NOMO-1 (cell line): ENCODE data around the gene CRLF1.
A peak's percentile ranks its signal among the peaks of the same experiment; 100 is the strongest.
"Not testable (repeated sequence)": the region's sequence is repeated elsewhere in the genome, so short reads cannot be mapped to it uniquely, and the experiment has no call there.

Experiments
- DNase-seq, 2 experiments: peaks; one replicate each; lab custom pipeline; 2025; ENCODE audit not compliant: unreplicated experiment in 2 of 2; lab: John Stamatoyannopoulos, UW

Gene CRLF1

GRCh38 chr19:18609717-18610051, 3.1 kb upstream of the CRLF1 start:
- DNase-seq = no peak

DNA sequence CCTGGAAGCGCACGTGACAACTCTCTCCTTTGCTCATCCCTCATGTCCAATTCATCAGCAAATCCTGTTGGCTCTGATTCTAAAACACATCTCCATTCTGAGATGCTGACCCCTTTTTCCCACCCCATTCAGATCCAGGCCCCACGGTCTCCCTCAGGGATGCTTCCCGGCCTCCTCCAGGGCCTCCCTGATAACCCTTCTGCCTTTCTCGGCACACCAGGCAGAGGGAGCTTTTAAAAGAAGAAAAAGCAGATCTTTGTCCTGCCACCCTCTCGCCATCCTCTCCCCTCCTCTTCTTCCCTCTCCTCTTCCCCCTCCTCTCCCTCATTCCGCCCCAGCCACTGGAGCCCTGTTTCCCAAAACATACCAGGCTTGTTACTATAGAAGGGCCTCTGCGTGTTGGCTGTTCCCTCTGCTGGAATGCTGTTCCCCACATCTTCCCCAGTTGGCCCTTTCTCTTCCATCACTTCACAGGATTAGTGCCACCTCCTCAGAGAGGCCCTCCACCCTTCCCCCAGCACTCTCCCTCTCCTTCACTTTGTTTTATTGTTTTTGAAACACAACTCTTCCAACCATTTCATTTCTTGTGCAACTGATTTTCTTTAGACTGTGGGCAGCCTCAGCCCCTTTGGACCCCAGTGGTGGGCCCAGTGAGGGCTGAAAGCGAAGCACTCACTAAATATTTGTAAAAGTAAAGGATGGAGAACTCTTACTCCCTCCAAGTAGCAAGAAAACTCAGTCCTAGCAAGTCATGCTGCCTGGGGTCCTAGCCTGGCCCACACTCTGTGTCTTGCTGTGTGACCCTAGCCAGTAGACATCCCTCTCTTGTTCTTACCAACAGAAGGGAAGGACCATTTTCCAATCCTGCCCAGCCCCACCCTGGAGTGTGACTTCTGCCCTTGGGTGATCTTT, 2.5 kb upstream of the CRLF1 start:
- DNase-seq = no peak

DNA sequence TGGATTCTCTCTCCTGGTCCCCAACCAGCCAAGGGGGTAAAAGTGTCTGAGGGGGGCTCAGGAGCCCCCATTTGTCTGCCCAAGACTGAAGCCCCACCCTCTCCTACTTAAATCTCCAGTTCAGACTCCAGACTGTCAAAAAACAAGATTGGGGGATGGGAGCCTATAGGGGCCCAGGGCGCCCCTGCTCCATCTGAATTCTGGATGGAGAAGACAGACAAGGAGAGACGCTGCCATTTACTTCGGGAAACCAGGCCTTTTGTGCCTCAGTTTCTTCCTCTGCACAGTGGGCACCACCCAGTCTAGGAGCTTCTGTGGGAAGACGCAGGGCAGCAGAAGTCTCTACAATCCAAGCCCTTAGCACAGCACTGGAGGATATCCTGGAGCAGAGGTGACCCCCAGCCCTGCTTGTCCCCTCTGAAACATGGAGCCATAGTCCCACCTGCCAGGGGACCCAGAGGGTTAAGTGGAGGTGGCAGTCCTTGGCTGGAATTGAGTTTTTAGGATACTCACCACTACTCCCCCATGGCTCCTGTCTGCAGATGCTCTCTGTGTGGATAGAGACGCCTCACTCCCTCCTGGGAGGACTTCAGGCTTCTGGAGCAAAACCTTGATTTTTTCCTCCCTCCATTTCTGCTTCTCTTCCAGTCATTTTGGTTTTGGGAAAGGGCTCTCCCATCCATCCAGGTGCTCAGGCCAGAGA, 1.7 kb upstream of the CRLF1 start:
- DNase-seq = no peak

DNA sequence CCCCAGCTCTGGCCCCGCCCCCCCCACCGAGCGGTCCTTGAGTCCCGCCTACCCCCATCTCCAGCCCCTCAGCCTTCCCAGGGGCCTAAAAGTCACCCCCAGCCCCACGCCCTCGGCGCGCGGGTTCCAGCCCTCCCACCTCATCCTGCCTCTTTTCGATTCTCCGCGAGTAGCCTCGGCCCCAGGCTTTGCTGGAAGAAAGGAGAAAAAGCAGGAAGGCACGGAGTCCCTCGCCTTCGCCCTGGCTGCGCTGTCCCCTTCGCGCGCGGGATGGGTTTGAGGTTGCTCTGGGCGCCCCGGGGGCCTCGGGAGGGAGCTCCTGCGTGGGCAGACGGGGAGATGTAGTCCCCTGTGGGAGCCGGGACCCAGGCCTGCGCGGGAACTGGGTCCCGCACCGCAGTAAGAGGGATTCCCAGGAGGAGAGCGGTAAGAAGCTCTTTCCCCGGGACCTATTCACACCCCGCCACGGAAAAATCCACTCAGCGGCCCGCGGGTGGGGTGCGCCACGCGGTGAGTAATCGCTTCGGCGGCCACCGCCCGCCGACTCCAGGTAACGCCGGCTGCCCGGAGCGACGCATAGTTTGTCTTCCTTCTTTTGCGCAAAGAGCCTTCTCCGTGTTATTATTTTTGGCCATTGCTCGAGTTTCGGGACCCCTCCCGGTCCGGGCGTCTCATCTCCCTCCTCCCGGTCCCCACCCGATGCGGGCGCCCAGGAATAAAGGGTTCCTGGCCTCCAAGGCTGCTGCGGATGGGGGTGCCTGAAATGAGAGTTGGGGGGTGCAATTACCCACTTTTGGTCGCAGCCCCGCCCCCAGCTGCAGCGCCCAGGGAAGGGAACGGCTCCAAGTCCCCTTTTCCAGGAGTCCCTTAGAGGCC, 865 bp upstream of the CRLF1 start:
- DNase-seq = no peak

- DNase-seq = no peak
Observed at GRCh38 chr19:18605546-18606280, 886 bp downstream of the CRLF1 start.

DNA sequence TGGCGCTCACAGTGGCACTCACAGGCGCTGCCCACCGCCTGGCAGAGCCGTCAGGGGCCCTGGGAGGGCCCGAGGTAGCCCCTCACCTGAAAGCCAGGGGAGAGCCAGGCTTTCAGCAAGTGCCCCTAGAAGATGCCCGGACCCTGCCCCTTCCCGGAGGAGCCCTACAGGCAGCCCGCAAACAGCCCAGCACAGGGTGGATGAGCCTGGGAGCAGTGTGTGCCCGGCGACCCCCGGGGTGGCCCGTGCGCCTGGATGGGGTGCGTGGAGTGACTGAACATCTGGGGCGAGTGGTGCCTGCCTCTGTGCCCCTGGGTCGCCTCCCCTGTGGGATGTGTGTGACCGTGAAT, 1.4 kb downstream of the CRLF1 start:
- no peak for DNase-seq

- DNase-seq = no peak
Observed at GRCh38 chr19:18604820-18605159, 1.8 kb downstream of the CRLF1 start.

- no peak for DNase-seq
Observed at GRCh38 chr19:18603958-18604819, 2.4 kb downstream of the CRLF1 start.

GRCh38 chr19:18603255-18603957, 3.2 kb downstream of the CRLF1 start:
- DNase-seq = peak; percentile 13 to 15

- no peak for DNase-seq
Observed at GRCh38 chr19:18601875-18602274, 4.7 kb downstream of the CRLF1 start.

DNA sequence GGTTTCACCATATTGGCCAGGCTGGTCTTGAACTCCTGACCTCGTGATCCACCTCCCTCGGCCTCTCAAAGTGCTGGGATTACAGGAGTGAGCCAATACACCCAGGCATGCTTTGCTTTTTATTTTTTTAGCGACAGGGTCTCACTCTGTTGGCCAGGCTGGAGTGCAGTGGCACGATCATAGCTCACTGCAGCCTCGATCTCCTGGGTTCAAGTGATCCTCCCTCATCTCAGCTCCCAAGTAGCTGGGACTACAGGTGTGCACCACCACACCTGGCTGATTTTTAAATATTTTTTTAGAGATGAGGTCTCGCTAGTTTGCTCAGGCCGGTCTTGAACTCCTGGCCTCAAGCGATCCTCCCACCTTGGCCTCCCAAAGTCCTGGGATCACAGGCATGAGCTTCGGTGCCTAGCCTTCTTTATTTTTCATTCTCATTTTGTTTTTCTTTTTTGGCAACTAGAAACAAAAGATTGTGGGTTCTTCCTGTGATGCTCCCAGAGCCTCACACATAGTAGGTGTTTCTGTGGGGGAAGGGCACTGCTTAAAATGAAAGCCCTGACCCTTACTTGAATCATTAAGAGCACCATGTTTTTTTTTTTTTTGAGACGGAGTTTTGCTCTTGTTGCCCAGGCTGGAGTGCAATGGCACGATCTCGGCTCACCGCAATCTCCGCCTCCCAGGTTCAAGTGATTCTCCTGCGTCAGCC, 5.8 kb downstream of the CRLF1 start:
- DNase-seq = not testable (repeated sequence)

DNA sequence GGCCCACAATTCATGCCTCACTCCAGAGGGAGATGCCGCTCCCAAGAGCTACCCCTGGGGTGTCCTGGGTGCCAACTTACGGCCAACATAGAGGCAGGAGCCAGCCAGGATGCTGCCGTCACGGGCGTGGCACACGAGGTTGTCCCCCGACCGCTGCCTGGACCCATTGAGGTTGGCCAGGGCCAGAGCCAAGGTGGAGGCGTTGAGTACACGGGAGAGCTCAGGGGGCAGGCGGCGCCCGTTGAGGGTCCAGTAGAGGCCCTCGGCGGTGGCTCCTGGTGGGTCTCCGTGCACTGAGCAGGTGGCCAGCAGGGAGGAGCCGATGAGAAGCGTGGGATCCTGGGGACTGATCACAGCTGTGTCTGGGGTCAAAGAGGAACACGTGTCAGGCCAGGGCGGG, 7.1 kb downstream of the CRLF1 start:
- no peak for DNase-seq

DNA sequence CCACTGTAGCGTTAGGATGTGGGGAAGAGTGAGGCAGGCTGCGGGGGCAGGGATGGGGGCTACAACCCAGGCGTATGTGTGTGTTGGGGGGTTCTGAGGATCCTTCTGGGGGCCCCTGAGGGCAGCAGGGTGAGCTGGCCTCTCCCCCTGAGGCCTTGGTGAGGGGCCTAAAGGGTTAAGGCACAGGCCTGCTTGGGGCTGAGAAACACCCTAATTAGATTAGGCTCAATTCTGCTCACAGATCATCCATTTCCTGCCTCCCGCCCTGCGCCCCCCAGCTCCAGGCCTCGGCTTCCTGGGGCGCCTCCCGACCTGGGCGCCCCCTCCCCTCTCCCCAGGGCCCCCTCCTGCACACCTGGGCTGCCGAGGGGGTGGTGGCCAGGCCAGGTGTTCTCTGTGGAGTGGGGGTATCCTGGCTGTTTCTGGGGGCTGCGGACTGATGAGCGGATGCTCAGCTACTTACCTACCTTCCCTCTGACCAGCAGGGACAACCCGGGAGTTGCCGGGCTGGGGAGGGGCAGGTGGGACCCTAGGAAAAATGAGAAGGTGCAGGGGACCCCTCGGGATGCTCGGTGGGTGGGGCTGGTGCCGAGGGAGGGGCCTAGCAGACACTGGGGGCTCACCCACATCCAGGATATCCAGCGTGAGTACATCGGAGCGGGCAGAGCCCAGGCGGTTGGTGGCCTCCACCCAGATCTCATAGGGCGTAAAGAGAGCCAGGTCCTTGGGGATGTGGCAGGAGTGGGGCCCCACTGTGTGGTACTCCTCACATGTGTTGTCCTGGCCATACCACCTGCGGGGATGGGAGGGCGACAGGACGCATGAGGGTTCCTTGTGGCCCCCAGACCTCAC, 8.6 kb downstream of the CRLF1 start:
- no peak for DNase-seq

DNA sequence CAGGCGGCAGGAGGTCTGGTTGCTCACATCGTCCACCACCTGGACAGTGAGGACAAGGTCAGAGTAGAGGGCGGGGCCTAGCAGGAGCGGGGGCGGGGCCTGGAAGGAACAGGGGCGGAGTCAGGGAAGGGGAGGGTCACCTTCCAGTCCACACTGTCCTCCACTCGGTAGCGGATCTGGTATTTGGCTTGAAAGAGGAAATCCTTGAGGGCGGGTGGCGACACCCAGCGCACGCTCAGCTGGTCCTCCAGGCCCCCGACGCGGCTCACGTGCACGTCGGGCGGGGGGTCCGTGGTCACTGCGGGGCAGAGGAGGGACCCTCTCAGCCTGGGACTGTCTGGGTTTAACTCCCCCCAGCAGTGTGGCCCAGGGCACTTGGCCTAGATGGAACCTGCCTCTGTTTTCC, 9.8 kb downstream of the CRLF1 start:
- DNase-seq = peak; percentile 27 to 51

GRCh38 chr19:18595475-18595874, 11.1 kb downstream of the CRLF1 start:
- no peak for DNase-seq

GRCh38 chr19:18594824-18595373, 11.7 kb downstream of the CRLF1 start:
- DNase-seq = no peak

GRCh38 chr19:18594096-18594823, 12.3 kb downstream of the CRLF1 start:
- DNase-seq = peak; percentile 77 to 84
